C4-2B (cell line): ENCODE measurements around the gene DENND1A.

Source experiments
- ZFX ChIP-seq: fragments of 450-650 bp; IDR thresholded peaks from 2 replicates; pipeline ENCODE4 v1.6.1; 2017
- TF ChIP-seq, protein P1 (sequence below): fragments of 450-650 bp; conservative IDR thresholded peaks from 2 replicates; pipeline ENCODE4 v1.5.1; 2017; ENCODE audit warnings: mild to moderate bottlenecking

DNA sequence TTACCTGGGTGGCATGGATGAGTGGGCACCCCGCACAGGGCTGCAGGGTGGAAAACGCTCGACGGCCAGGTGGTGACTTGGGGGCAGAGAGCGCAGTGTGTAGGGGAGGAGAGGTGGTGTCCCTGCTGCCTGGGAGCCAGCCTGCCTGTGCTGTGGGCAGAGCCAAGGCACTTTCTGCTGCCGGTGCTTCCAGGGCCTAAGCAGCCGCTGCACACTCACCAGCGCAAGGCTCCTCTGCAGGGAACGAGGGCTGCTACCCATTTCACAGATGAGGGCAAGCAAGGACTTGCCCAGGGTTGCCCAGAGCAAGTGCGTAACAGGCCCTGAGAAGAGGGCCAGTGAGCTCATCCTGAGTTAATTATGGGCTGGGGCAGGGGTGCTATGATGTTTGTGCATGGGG is 511.4 kb downstream of the DENND1A start:
- TF ChIP-seq, protein P1, sequence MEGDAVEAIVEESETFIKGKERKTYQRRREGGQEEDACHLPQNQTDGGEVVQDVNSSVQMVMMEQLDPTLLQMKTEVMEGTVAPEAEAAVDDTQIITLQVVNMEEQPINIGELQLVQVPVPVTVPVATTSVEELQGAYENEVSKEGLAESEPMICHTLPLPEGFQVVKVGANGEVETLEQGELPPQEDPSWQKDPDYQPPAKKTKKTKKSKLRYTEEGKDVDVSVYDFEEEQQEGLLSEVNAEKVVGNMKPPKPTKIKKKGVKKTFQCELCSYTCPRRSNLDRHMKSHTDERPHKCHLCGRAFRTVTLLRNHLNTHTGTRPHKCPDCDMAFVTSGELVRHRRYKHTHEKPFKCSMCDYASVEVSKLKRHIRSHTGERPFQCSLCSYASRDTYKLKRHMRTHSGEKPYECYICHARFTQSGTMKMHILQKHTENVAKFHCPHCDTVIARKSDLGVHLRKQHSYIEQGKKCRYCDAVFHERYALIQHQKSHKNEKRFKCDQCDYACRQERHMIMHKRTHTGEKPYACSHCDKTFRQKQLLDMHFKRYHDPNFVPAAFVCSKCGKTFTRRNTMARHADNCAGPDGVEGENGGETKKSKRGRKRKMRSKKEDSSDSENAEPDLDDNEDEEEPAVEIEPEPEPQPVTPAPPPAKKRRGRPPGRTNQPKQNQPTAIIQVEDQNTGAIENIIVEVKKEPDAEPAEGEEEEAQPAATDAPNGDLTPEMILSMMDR, result no peak
- no peak for TF ChIP-seq ZFX
